CD4-positive, alpha-beta T cell treated with Interleukin-6 at 100 ng/mL for 8 hours (primary cell): ENCODE measurements around the gene SPG21.
"Not testable (repeated sequence)": the region's sequence is repeated elsewhere in the genome, so short reads cannot be mapped to it uniquely, and the experiment has no call there.

Experiments
- DNase-seq: peaks from one replicate; pipeline ENCODE4 v3.0.0-alpha.2; 2020; ENCODE audit warnings: mixed read lengths, low spot score

The SPG21 gene

GRCh38 chr15:64989416-64990167 lies at the start of gene SPG21:
SPG21 (minus strand) TSS chr15:64989914; CDS start chr15:64983569, 6,345 bp downstream.
- peak; percentile 87 for DNase-seq

- no peak for DNase-seq
These were observed 49.1 kb upstream of the SPG21 start for GRCh38 chr15:65038836-65039235.

- no peak for DNase-seq
These were observed 48.7 kb upstream of the SPG21 start for GRCh38 chr15:65038428-65038827.

GRCh38 chr15:65037309-65037708 lies 47.6 kb upstream of the SPG21 start:
- no peak for DNase-seq

DNA sequence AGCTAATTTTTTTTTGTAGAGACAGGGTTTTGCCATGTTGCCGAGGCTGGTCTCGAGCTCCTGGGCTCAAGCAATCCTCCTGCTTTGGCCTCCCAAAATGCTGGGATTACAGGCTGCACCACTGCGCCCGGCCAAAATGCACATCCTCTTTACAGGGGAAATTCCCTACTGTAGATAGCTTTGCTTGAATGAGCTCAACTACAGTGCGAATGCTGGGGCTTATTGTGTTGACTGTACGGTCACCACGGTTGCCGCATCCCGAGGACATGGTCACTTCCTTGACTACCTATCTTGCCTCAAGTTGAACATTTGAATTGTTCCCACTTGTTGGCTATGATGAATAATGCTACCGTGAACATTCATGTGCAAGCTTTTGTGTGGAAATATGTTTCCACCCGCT lies 45.0 kb upstream of the SPG21 start:
- no peak for DNase-seq

GRCh38 chr15:65033659-65034269 lies 44.0 kb upstream of the SPG21 start:
- peak; percentile 30 for DNase-seq

DNA sequence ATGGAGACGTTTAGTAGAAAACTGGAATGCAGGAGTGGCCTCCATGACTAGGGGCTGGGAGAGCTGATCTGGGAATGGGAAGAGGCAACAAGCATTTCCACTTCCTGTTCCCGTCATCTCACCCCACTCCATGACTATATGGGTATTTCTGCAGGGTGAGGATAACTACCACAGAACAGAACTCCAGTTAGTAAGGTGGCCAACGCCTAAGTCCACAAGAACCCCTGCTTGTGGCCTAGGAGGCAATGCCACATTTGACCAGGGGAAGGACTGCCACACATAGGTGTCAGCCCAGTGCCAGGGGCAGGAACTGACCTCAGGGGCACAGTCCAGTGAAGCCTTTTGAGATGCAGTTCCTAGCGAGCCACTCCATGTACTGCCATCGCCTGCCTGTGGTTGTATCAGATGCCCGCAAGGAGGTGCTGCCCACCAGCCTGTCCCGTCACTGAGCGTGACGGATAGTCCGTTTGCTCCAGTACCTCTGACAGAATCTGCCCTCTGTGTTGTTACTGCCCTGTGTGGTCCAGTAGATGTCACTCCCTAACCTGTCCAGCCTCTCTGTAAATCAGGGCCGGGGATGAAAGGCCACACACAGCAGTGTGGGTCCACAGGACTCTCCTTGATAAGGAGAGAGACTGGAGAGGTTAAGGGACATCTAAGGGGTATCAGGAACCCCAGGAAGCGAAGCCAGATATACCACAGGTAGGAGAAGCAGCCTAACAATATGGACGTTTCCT lies 43.3 kb upstream of the SPG21 start:
- DNase-seq, result peak; percentile 22

- DNase-seq, result no peak
These were observed 40.1 kb upstream of the SPG21 start for GRCh38 chr15:65029736-65030208.

DNA sequence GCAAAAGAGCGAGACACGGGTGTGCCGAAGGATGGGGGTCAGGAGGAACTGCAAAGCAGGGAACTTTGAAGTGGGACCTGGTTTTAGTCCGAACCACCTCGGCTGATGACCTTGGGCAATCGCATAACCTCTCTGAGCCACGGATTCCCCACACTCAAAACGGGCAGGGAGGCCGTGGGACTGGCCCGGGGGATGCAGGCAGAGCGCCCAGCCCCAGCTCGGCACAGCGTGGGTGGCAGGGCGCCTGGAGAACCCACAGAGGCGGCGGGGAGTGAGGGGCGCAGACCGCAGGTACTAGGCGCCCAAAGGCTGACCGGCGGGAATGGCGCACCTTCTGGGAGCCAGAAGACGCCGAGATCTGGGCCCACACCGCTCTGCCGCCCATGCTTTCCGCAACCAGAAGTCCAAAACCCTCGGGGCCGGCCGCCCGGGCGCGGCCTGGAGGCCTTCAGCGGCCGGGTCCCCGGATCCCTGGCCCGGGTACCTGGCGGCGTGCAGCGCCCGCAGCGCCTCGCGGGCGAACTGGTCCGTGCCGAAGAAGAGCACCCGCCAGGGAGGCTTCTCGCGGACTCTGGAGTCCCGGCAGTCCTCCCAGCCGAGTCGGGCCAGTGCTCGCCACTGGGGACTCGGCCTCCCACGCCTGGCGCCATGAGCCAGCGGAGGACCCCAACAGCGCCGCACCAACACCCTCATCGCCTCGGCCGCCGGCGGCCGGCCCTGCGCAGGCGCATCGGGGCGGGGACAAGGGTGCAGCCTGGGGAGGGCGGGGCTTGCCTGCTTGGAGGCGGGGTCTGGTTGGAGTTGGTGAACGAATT lies 39.4 kb upstream of the SPG21 start, which contains the start of gene MTFMT:
MTFMT (minus strand) TSS at position 719 of the 815 bp plus-strand sequence; CDS start at position 693, 26 bp downstream.
- DNase-seq, result peak; percentile 90

GRCh38 chr15:65028338-65028737 lies 38.6 kb upstream of the SPG21 start:
- DNase-seq, result no peak

GRCh38 chr15:65027593-65027992 lies 37.9 kb upstream of the SPG21 start:
- DNase-seq, result no peak

GRCh38 chr15:65026756-65027155 lies 37.0 kb upstream of the SPG21 start:
- no peak for DNase-seq

DNA sequence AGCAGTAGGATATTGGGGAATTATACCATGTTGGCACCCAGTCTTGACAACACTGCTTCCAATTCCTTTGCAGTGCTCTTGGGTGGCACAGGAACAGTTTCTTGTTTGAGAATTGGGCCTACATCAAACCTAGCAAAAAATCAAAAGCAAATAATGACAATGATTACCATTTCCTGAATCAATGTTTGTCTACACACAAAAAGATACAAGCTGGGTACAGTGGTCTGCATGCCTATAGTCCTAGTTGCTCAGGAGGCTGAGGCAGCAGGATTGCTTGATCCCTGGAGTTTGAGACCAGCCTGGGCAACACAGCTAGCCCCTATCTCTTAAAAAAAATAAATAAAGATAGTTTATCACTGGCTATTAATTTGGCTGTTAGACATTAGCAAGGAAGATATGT lies 31.8 kb upstream of the SPG21 start:
- DNase-seq, result no peak

DNA sequence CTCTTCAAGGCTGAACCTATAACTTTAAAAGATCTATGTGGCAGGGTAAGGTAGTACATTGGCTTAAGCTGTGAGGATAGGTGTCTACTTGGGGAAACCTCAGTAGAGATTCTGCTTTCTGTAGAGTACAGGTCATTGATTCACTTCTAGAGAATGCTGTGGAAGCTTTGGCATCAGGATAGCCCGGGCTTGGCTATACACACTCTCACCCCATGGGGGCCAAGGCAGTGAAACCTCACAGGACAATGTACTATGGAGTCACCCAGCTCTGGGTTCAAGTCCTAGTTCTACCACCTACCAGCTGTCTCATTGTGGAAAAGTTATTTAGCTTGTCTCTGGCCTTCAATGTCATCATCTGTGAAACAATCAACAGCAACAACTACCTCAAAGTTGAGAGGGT lies 30.7 kb upstream of the SPG21 start:
- no peak for DNase-seq

DNA sequence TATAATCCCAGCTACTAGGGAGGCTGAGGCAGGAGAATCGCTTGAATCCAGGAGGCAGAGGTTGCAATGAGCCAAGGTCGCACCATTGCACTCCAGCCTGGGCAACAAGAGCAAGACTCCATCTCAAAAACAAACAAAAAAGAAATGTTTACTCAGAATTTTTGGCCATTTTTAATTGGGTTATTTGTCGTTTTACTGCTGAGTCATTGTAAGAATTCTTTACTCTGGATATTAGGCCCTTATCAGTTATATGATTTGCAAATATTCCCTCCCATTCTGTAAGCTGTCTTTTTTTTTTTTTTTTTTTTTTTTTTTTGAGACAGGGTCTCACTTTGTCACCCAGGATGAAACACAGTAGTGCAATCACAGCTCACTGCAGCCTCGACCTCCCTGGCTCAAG lies 21.5 kb upstream of the SPG21 start:
- not testable (repeated sequence) for DNase-seq

DNA sequence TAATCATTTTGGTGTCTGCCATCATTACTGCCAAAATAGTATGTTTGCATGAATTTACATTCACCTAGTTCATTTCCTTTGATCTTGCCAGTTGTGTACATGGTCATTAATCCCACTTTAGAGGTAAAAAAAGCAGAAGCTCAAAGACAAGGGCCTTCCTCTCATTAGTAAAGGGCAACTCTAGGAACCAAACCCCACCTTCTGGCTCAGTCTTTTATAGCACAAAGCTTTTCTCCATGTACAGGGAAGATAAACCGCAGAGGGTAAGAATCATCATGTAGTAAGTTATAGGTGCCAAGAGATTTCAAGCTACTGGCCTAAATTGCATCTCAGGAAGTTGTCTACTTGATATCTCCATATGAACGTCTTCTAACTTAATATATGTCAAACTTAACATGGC lies 19.3 kb upstream of the SPG21 start:
- no peak for DNase-seq

DNA sequence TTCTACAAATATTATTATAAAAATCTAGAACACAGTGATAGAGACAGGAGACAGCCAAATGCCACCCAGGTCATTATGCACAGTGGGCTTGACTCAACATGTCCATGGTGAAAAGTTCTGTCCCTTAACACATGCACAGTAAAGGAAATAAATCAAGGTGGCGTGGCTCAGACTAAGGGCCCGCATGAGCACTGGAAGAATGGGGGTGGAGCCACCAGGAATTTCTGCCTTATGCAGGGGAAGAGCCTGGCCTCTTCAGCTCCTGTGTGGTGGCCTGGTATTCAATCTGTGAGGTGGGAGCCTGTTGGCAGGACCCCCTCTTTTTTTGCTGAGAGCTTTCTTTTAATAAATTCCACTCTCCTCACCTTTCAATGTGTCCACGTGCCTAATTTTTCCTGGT lies 17.2 kb upstream of the SPG21 start:
- DNase-seq, result no peak

DNA sequence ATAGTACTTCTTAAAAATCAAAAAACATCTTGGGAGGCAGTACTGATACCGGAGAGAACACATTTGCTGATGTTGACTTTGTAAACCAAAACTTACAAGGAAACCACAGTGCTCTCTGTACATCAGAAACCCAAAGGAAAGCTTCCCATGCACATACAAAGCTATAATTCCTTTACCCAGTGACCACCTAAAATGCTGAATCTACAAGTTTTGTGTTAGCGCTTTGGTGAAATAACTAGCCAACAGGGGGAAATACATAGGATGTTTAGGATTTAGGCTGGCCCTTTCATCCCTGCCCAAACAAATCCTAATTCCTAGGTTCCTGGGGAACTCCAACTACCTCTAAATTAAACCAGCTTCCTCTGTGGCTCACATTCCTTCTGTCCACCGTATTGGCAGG lies 15.3 kb upstream of the SPG21 start:
- no peak for DNase-seq

DNA sequence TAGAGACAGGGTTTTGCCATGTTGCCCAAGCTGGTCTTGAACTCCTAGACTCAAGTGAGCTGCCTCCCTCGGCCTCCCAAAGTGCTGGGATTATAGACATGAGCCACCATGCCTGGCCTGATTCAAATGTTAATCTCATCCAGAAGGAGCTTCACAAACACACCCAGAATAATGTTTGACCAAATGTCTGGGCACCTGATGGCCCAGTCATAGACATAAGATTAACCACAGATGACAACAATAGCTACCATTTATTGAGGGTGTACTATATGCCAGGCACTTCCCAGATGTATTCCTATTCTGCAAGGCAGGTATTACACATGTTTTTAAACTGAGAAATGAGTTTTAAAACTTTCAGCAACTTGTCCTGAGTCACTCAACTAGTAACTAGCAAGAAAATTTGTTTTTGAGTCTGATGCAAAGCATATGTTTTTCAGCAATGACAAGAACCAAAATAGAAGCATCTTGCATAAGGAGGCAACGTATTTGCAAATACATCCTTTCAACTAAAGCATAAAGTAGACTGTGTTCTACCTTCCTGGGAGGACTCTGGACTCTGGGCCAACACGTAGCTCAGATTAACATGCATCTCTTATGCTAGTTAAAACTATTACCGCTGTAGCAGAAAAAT lies 8.1 kb upstream of the SPG21 start:
- DNase-seq, result no peak

DNA sequence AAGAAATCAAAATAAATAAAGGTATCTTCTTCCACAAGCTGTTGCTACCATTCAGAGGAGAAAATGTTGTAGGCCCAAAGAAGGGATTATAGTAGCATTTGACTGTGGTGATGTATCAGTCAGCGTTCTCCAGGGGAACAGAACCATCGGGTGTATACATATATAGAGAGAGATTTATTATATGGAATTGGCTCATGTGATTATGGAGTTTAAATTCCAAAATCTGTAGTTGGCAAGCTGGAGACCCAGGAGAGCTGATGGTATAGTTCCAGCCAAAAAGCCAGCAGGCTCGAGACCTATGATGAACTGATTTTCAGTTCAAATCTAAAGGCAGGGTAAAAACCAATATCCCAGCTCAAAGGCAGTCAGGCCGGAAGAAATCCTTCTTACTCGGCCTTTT lies 7.4 kb upstream of the SPG21 start:
- no peak for DNase-seq

DNA sequence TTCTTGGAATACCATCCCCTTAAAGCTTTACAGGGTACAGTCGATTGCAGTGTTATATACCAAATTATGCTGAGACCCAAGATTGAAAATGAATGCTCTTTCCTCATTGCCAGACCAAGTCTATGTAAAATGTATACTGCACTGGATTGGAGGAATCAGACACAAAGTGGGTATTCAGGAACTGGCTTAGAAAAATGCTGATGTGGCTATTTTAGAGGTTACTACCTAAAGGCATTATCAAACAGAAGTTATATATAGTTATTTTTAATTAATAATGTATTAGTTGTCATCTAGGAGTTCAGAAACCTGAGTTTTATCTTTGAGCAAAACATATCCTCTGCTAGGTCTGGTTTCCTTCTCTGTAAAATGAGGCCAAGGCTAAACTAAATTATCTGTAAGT lies 3.6 kb upstream of the SPG21 start:
- no peak for DNase-seq
